ENCODE results near the gene CNTNAP2. TPM values are rescaled to one million over a fixed set of nuclear protein-coding genes. Genes with fewer than 3 reads are reported as not detected.

The CNTNAP2 gene
- total RNA-seq, 2 donors from 2014 or later = 0.37 TPM; not detected in 1

DNA sequence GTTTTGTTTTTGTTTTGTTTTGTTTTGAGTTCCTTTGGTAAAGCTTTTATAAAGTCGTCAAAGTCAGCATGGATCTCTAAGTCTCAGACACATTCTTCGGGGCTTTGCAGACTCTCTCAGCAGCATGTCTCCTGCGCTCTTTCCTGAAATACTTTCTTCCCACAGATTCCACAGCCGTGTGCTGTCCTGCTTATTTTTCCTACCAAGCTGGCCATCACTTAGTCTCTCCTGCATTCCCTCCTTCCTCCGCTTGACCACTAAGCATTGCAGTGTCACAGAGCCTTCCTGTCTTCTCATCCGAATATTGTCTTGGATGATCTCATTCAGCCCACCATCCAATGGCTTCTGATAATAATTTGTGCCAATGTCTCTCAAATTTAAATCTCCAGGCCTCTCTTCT, 2039.6 kb downstream of the CNTNAP2 start:
- DNase-seq (no peak), ATAC-seq (no peak)

DNA sequence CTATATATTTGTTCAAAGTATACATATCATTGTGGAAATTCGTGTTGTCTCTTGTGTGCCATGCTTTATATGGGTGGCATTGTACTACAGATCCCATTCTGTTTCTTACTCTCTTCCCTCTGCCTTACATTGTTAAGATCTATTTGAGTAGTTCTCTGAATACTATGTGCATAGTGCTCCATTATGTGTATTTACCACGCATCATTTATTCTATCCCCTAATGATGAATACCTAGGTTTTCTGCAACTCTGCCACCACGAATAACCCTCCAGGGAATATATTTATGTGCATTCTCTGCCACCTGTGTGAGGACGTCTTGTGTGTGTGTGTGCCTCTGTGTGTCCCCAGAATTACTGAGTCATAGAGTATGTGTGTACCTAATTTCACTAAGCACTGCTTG, 2042.7 kb downstream of the CNTNAP2 start:
- H3K36me3 Mint-ChIP-seq (ENCODE audit: low read depth) = no peaks in the 10 kb centered on the region
- H3K4me3 Mint-ChIP-seq = no peak overlapping the region
- H3K4me1 Mint-ChIP-seq = peaks cover 2% of the 10 kb centered on the region
- H3K9me3 ChIP-seq (ENCODE audit: control insufficient read depth, low read length, poor library complexity, severe bottlenecking) = no peaks in the 10 kb centered on the region
- H3K27ac Mint-ChIP-seq = no peak overlapping the region
- peaks cover 16% of the 10 kb centered on the region for H3K27me3 Mint-ChIP-seq
- ATAC-seq (no peak), DNase-seq (no peak)

More for the DNA sequence above, 2039.6 kb downstream of the CNTNAP2 start:
- H3K27me3 Mint-ChIP-seq = peaks cover 14% of the 10 kb centered on the region
- H3K36me3 Mint-ChIP-seq (ENCODE audit: low read depth) = no peaks in the 10 kb centered on the region
- no peak overlapping the region for H3K27ac Mint-ChIP-seq
- no peaks in the 10 kb centered on the region for H3K9me3 ChIP-seq (ENCODE audit: control insufficient read depth, low read length, poor library complexity, severe bottlenecking)
- H3K4me1 Mint-ChIP-seq = peaks cover 2% of the 10 kb centered on the region
- H3K4me3 Mint-ChIP-seq = no peak overlapping the region

DNA sequence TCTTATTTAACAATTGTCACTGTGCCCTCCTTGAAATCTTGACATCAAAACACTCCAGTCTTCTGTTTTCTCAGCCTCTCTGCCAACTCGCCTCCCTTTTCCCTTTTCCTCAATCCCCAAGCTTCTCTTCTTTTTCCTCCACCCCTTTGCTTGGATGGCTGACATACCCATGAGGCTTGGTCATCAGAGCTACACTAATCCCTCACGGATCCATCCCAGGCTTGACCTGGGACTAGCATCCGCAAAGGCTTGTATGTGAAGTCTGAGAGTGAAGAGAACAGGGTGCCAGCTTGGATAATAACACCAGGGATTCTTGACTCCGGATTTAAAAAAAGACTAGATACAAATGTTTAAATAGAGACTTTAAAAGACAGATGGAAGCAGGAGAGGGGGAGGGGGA, 2045.2 kb downstream of the CNTNAP2 start:
- Mint-ChIP-seq H3K4me1 (peaks cover 2% of the 10 kb centered on the region), H3K27me3 (peaks cover 28% of the 10 kb centered on the region), H3K36me3 (ENCODE audit: low read depth) (no peaks in the 10 kb centered on the region), H3K27ac (no peak overlapping the region), H3K4me3 (no peak overlapping the region)
- ATAC-seq (no peak), DNase-seq (no peak)
- H3K9me3 ChIP-seq (ENCODE audit: control insufficient read depth, low read length, poor library complexity, severe bottlenecking) = no peaks in the 10 kb centered on the region

DNA sequence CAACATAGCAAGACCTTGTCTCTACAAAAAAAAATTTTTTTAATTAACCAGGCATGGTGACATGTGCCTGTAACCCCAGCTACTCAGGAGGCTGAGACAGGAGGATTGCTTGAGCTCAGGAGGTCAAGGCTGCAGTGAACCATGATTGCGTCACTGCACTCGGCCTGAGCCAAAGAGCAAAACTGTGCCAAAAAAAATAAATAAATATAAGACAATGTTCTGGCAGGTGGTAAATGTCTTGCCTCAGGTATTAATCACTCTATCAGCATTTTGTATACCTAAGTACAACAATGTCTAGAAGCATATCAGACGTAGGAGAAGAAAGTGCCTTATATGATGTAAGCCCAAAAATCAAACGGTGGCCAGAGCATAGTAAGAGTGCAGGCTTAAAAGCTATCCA, 2046.2 kb downstream of the CNTNAP2 start:
- Mint-ChIP-seq H3K27me3 (peaks cover 29% of the 10 kb centered on the region), H3K36me3 (ENCODE audit: low read depth) (no peaks in the 10 kb centered on the region), H3K4me3 (no peak overlapping the region), H3K27ac (no peak overlapping the region), H3K4me1 (peaks cover 1% of the 10 kb centered on the region)
- H3K9me3 ChIP-seq (ENCODE audit: control insufficient read depth, low read length, poor library complexity, severe bottlenecking) = no peaks in the 10 kb centered on the region
- no peak for DNase-seq
- ATAC-seq = no peak

DNA sequence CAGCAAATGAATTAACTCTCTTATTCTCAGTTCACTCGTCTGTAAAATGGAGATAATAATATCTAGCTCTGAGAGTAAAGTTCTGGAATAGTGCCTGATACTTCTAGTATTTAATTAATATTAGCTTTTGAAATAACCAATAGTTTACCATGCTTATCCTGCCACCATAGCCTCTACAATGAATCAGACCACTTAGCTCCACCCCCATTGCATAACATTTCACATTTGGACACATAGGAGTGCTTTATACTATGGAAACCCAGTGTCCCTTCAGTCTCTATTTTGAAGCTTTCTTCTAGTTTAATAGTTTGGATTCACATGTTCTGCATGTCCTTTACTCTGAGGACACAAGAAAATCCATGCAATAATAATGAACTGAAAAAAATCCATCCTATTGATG, 2046.6 kb downstream of the CNTNAP2 start:
- no peaks in the 10 kb centered on the region for H3K9me3 ChIP-seq (ENCODE audit: control insufficient read depth, low read length, poor library complexity, severe bottlenecking)
- Mint-ChIP-seq H3K4me3 (no peak overlapping the region), H3K27ac (no peak overlapping the region), H3K27me3 (peaks cover 29% of the 10 kb centered on the region), H3K36me3 (ENCODE audit: low read depth) (no peaks in the 10 kb centered on the region), H3K4me1 (no peaks in the 10 kb centered on the region)
- ATAC-seq (no peak), DNase-seq (no peak)

DNA sequence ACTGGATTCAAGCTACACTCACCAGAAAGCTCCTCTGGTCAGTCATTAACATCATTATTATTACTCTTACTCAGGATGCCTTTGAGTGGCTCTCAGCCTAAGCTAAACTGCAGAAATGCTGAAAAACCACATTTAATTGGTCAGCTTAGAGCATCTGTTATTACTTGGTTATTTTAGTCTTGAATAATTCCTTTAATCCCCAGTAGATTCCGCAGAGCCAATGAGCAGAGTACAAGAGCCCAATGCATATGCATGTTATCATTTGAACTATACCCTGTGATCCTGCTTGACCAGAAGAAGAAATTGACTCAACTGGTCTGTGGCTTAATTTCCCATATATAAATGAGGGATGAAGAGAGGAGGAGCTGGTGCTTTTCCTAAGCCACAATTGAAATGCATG, 2056.3 kb downstream of the CNTNAP2 start:
- H3K4me3 Mint-ChIP-seq = no peak overlapping the region

DNA sequence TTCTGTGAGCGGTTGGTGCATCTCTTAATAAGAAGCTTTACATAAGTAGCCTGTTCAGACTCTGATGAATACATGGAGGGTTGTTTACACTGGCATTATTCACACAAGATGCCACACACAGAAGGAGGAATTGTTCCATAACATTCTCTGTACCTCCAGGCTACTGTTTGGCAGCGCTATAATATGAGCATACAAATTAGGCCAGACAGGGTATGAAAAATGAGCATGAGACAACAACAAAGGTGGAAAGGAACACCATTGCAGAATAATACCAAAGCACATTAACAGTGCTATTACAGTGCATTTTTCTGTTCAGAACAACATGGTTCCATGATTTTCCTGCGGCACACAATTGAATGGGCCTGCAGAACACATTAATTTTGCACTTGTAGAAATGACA, 2056.8 kb downstream of the CNTNAP2 start:
- no peaks in the 10 kb centered on the region for H3K4me1 Mint-ChIP-seq
- no peaks in the 10 kb centered on the region for H3K36me3 Mint-ChIP-seq (ENCODE audit: low read depth)
- no peak overlapping the region for H3K4me3 Mint-ChIP-seq
- H3K27ac Mint-ChIP-seq = no peak overlapping the region
- H3K9me3 ChIP-seq (ENCODE audit: control insufficient read depth, low read length, poor library complexity, severe bottlenecking) = no peaks in the 10 kb centered on the region
- ATAC-seq (no peak), DNase-seq (no peak)
- H3K27me3 Mint-ChIP-seq = peaks cover 12% of the 10 kb centered on the region

More for the DNA sequence above, 2056.3 kb downstream of the CNTNAP2 start:
- no peaks in the 10 kb centered on the region for H3K9me3 ChIP-seq (ENCODE audit: control insufficient read depth, low read length, poor library complexity, severe bottlenecking)
- ATAC-seq (no peak), DNase-seq (no peak)
- H3K27me3 Mint-ChIP-seq = peaks cover 12% of the 10 kb centered on the region
- H3K27ac Mint-ChIP-seq = no peak overlapping the region
- H3K36me3 Mint-ChIP-seq (ENCODE audit: low read depth) = no peaks in the 10 kb centered on the region
- no peaks in the 10 kb centered on the region for H3K4me1 Mint-ChIP-seq

DNA sequence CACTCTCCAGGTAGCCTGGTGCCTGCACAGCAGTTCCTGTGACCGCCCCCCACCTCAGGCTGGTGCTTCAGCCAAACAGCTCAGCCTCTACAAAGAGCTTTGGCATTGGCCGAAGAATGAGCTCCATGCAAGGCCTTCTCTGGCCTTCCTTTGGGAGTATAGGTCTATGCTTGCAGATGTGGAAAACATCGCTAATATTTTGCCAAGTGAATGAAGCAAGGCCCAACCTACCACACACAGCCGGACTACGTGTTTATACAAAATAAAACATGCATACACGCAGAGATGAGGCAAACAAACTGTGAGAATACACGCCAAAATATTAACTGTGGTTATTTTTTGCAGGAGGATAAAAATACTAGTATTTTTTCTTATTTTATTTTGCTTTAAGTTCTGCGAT, 2057.8 kb downstream of the CNTNAP2 start:
- no peak overlapping the region for H3K27ac Mint-ChIP-seq
- H3K36me3 Mint-ChIP-seq (ENCODE audit: low read depth) = no peaks in the 10 kb centered on the region
- peaks cover 18% of the 10 kb centered on the region for H3K27me3 Mint-ChIP-seq
- H3K4me3 Mint-ChIP-seq = no peak overlapping the region
- no peaks in the 10 kb centered on the region for H3K4me1 Mint-ChIP-seq
- no peak for DNase-seq
- no peaks in the 10 kb centered on the region for H3K9me3 ChIP-seq (ENCODE audit: control insufficient read depth, low read length, poor library complexity, severe bottlenecking)
- no peak for ATAC-seq

DNA sequence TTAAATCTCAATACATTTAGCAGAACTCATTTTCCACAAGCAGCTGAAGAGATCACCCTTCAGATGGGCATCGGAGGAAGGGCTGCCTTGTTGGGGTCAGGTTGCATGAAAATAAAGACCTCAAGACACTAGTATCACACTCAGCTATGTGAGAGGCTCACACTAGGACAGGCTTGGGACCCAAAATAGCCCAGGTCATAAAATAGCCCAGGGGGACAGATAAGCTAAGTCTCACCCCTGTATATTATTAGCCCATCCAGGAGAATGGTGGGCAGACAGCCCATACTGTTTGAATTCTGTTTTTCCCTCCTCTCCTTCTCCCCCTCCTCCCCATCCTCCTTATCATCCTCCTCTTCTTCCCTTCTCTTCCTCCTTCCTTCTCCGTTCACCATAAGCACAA, 2058.9 kb downstream of the CNTNAP2 start:
- no peak for DNase-seq
- H3K4me1 Mint-ChIP-seq = no peaks in the 10 kb centered on the region
- no peak for ATAC-seq

DNA sequence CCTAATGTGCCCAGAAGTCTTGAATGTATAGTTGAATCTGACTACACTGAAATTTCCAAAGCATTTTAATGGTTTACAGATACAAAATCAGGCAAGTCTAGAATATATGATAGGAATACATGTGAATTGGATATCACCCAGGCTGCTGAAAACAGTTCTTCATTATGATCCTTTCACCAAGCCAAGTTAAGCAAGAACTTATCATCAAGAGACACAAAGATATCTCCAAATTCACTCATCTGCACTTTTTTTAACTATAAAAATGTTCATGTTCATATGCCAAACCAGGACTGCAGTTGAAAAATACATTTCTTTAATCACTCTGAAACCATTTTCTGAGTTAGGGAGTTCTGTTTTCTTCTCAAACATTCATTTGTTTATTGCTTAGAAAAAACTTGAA, 2061.4 kb downstream of the CNTNAP2 start:
- DNase-seq = no peak
- Mint-ChIP-seq H3K4me3 (no peak overlapping the region), H3K4me1 (no peaks in the 10 kb centered on the region), H3K27ac (no peak overlapping the region), H3K36me3 (ENCODE audit: low read depth) (peaks cover 4% of the 10 kb centered on the region), H3K27me3 (peaks cover 34% of the 10 kb centered on the region)
- no peaks in the 10 kb centered on the region for H3K9me3 ChIP-seq (ENCODE audit: control insufficient read depth, low read length, poor library complexity, severe bottlenecking)
- ATAC-seq = no peak

More for the DNA sequence above, 2058.9 kb downstream of the CNTNAP2 start:
- H3K27me3 Mint-ChIP-seq = peaks cover 18% of the 10 kb centered on the region
- no peak overlapping the region for H3K4me3 Mint-ChIP-seq
- no peaks in the 10 kb centered on the region for H3K9me3 ChIP-seq (ENCODE audit: control insufficient read depth, low read length, poor library complexity, severe bottlenecking)
- no peak overlapping the region for H3K27ac Mint-ChIP-seq
- H3K36me3 Mint-ChIP-seq (ENCODE audit: low read depth) = no peaks in the 10 kb centered on the region

DNA sequence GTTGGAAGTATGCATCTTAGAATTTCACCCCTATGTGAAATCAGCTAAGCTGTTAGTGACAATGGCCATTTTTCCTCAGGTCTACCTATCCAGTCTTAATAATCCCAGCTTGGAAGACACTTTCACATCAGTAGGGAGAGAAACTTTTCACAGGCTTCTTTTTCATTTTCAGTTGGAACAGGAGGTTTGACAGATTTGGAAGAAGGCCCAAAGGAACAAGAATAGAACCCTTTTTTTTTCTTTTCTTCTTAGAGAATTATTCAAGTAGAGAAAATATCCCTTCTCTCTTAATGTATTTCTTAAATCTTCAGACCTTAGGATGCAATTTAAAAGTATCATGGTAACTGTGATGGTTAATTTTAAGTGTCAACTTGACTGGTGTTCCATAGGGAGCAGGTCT, 2063.5 kb downstream of the CNTNAP2 start:
- Mint-ChIP-seq H3K27me3 (peaks cover 38% of the 10 kb centered on the region), H3K4me3 (no peak overlapping the region), H3K36me3 (ENCODE audit: low read depth) (peaks cover 4% of the 10 kb centered on the region), H3K27ac (no peak overlapping the region), H3K4me1 (no peaks in the 10 kb centered on the region)
- ATAC-seq = no peak
- no peaks in the 10 kb centered on the region for H3K9me3 ChIP-seq (ENCODE audit: control insufficient read depth, low read length, poor library complexity, severe bottlenecking)
- no peak for DNase-seq

DNA sequence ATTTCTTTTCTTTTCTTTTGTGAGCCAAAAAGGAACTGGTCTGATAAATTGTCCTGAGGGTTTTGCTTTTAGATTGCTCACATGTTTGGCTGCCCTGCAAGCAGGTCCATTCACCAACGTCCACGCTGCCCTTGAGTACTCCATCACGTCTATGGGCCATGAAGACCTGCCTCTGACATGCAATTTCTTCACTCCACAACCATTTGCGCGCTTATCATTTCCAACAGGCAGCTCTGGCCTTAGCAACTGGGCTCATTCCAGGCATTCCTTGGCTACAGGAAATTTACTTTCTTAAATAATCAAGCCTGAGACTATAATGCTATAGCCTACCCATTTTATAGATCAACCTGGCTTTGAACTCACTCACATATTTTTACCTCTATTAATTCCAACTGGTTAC, 2065.7 kb downstream of the CNTNAP2 start:
- no peaks in the 10 kb centered on the region for H3K9me3 ChIP-seq (ENCODE audit: control insufficient read depth, low read length, poor library complexity, severe bottlenecking)
- no peak overlapping the region for H3K4me3 Mint-ChIP-seq
- ATAC-seq = no peak
- DNase-seq = no peak
- H3K36me3 Mint-ChIP-seq (ENCODE audit: low read depth) = peaks cover 4% of the 10 kb centered on the region
- no peak overlapping the region for H3K27ac Mint-ChIP-seq
- no peaks in the 10 kb centered on the region for H3K4me1 Mint-ChIP-seq
- H3K27me3 Mint-ChIP-seq = peaks cover 29% of the 10 kb centered on the region

DNA sequence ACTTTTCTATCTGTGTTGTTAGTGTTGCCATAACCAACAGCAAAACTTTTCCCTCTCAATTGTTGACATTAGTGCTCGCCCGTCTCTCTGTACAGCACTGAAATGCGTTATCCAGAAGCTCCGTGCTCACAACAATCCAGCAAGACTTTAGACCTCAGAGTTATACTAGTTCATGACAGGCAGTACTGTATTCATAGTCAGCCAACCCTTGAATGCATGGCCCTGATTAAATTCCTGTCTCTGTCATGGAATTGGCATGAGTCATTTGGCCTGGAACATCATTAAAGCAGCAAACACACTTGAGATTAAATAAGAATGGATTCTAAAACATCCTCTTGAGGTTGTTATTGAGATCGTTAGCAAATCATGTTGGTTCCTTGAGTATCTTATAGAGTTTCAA, 2068.4 kb downstream of the CNTNAP2 start:
- DNase-seq (no peak), ATAC-seq (no peak)
- H3K36me3 Mint-ChIP-seq (ENCODE audit: low read depth) = peaks cover 4% of the 10 kb centered on the region
- no peaks in the 10 kb centered on the region for H3K4me1 Mint-ChIP-seq
- H3K27me3 Mint-ChIP-seq = peaks cover 25% of the 10 kb centered on the region
- no peak overlapping the region for H3K4me3 Mint-ChIP-seq
- H3K27ac Mint-ChIP-seq = no peak overlapping the region
- H3K9me3 ChIP-seq (ENCODE audit: control insufficient read depth, low read length, poor library complexity, severe bottlenecking) = no peaks in the 10 kb centered on the region

DNA sequence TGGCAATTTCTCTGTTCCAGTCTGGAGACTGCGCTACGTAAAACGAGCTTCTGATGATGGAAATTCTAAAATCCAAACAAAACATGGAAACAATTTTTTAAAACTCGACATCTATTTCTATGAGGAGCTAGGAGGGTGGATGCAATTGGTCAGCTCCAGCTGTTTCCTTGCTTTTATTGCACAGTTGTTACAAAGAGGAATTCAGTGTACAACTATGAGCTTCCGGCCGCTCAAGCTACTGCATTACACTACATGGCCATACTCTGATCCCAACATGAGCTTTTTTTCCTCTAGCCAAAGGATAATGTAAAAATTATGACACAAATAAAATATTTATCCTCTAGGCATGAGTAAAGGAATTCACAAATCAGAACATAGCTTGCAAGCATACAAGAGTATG, 2070.9 kb downstream of the CNTNAP2 start:
- Mint-ChIP-seq H3K4me3 (no peak overlapping the region), H3K27me3 (peaks cover 20% of the 10 kb centered on the region), H3K4me1 (no peaks in the 10 kb centered on the region), H3K27ac (no peak overlapping the region), H3K36me3 (ENCODE audit: low read depth) (no peaks in the 10 kb centered on the region)
- ATAC-seq = no peak
- DNase-seq = no peak
- no peaks in the 10 kb centered on the region for H3K9me3 ChIP-seq (ENCODE audit: control insufficient read depth, low read length, poor library complexity, severe bottlenecking)
